HUES64 (cell line): ENCODE results near the gene USO1.
"Not testable (repeated sequence)": the region's sequence is repeated elsewhere in the genome, so short reads cannot be mapped to it uniquely, and the experiment has no call there.

Experiments used
- H3K27ac ChIP-seq: 2 replicates; pipeline ENCODE4 v1.7.0; 2013; ENCODE audit warnings: low read depth, low read length, inconsistent platforms
- H3K27me3 ChIP-seq: 2 replicates; pipeline ENCODE4 v1.6.1; 2013; ENCODE audit warnings: mild to moderate bottlenecking, low read length; ENCODE audit not compliant: insufficient read depth
- H3K36me3 ChIP-seq: 2 replicates; pipeline ENCODE4 v1.6.1; 2013; ENCODE audit warnings: mild to moderate bottlenecking, low read length; ENCODE audit not compliant: insufficient read depth
- H3K4me1 ChIP-seq: 2 replicates; pipeline ENCODE4 v1.6.1; 2013; ENCODE audit warnings: mild to moderate bottlenecking, low read length, moderate library complexity; ENCODE audit not compliant: insufficient read depth
- H3K4me3 ChIP-seq: 2 replicates; pipeline ENCODE4 v1.5.1; 2013; ENCODE audit warnings: mild to moderate bottlenecking, low read length, moderate library complexity
- H3K9ac ChIP-seq: 2 replicates; pipeline ENCODE4 v1.6.1; 2013; ENCODE audit warnings: mild to moderate bottlenecking, low read depth, low read length
- H3K9me3 ChIP-seq: 2 replicates; pipeline ENCODE4 v1.6.1; 2013; ENCODE audit warnings: low read depth, low read length; ENCODE audit not compliant: insufficient read depth
- WGBS: fragments of 150-250, 120-280 bp; methylation state at CpG from one replicate; pipeline ENCODE4 v1.1.7; 2013; ENCODE audit warnings: missing lambda C conversion rate; 5-methylcytosine and 5-hydroxymethylcytosine counted together

The USO1 gene

GRCh38 chr4:75844151-75844662, 119.8 kb downstream of the USO1 start:
- no peak overlapping the region for H3K9ac ChIP-seq
- no peak overlapping the region for H3K4me3 ChIP-seq
- no peaks in the 10 kb centered on the region for H3K27me3 ChIP-seq

GRCh38 chr4:75845992-75846391, 121.6 kb downstream of the USO1 start:
- Histone ChIP-seq H3K4me3 (no peak overlapping the region), H3K27ac (no peak overlapping the region), H3K36me3 (no peaks in the 10 kb centered on the region), H3K9ac (no peak overlapping the region), H3K4me1 (peaks cover 10% of the 10 kb centered on the region), H3K9me3 (no peaks in the 10 kb centered on the region), H3K27me3 (no peaks in the 10 kb centered on the region)
- 100% methylated on average over 1 of the region's 2 CpGs for WGBS

More at GRCh38 chr4:75844151-75844662, 119.8 kb downstream of the USO1 start:
- H3K36me3 ChIP-seq = no peaks in the 10 kb centered on the region
- no peak overlapping the region for H3K27ac ChIP-seq
- peaks cover 6% of the 10 kb centered on the region; the same call in 1 of the 2 replicates for H3K4me1 ChIP-seq
- H3K9me3 ChIP-seq = no peaks in the 10 kb centered on the region
- WGBS = 96% methylated on average over 3 of the region's 3 CpGs

GRCh38 chr4:75848171-75848760, 123.9 kb downstream of the USO1 start:
- 26% methylated on average over 14 of the region's 14 CpGs for WGBS
- H3K9ac ChIP-seq, H3K27ac ChIP-seq, H3K4me3 ChIP-seq, H3K36me3 ChIP-seq, H3K9me3 ChIP-seq, H3K27me3 ChIP-seq: not testable (repeated sequence)
- peaks cover 10% of the 10 kb centered on the region for H3K4me1 ChIP-seq

- Histone ChIP-seq H3K36me3 (no peaks in the 10 kb centered on the region), H3K4me3 (no peak overlapping the region), H3K9me3 (no peaks in the 10 kb centered on the region), H3K9ac (no peak overlapping the region), H3K27ac (no peak overlapping the region), H3K4me1 (peaks cover 10% of the 10 kb centered on the region), H3K27me3 (no peaks in the 10 kb centered on the region)
- 97% methylated on average over 4 of the region's 4 CpGs for WGBS
These were observed 124.5 kb downstream of the USO1 start for GRCh38 chr4:75848891-75849290.

GRCh38 chr4:75849461-75849860, 125.1 kb downstream of the USO1 start:
- H3K27ac ChIP-seq = no peak overlapping the region
- no peak overlapping the region for H3K9ac ChIP-seq
- no peak overlapping the region for H3K4me3 ChIP-seq
- H3K4me1 ChIP-seq = peaks cover 10% of the 10 kb centered on the region
- no peaks in the 10 kb centered on the region for H3K36me3 ChIP-seq
- WGBS = 71% methylated on average over 6 of the region's 6 CpGs
- H3K9me3 ChIP-seq = no peaks in the 10 kb centered on the region
- H3K27me3 ChIP-seq = no peaks in the 10 kb centered on the region

GRCh38 chr4:75858721-75859120, 134.3 kb downstream of the USO1 start:
- Histone ChIP-seq H3K27me3 (no peaks in the 10 kb centered on the region), H3K36me3 (no peaks in the 10 kb centered on the region), H3K27ac (no peak overlapping the region), H3K4me1 (no peaks in the 10 kb centered on the region), H3K4me3 (no peak overlapping the region), H3K9me3 (no peaks in the 10 kb centered on the region), H3K9ac (no peak overlapping the region)
- WGBS = 54% methylated on average over 1 of the region's 1 CpG

GRCh38 chr4:75860606-75861005, 136.2 kb downstream of the USO1 start:
- WGBS = 90% methylated on average over 5 of the region's 5 CpGs
- no peaks in the 10 kb centered on the region for H3K27me3 ChIP-seq

More at GRCh38 chr4:75860606-75861005, 136.2 kb downstream of the USO1 start:
- Histone ChIP-seq H3K9me3 (no peaks in the 10 kb centered on the region), H3K27ac (no peak overlapping the region), H3K4me1 (no peaks in the 10 kb centered on the region), H3K4me3 (no peak overlapping the region), H3K36me3 (no peaks in the 10 kb centered on the region), H3K9ac (no peak overlapping the region)
